A549 (cell line): ENCODE results near the gene ACER1. TPM values are rescaled to one million over a fixed set of nuclear protein-coding genes. Genes with fewer than 3 reads are reported as not detected.

ENCODE experiments used
- ATAC-seq, 2 experiments: fragments of 200-7000 bp in 1 of 2; fragments of >200 bp in 1 of 2; cut with Nextera tagmentation in 1 of 2; cut with Tn5 transposase in 1 of 2; 3 replicates each; pipeline versions ENCODE4 v1.8.0 to v1.9.1; 2018 to 2020; ENCODE audit warnings: mild to moderate bottlenecking in 1 of 2, moderate library complexity in 1 of 2
- CTCF ChIA-PET: fragments of 300-600 bp; sonication (Branson Sonifier 250); formaldehyde crosslinking; extraction: SDS; loops from one replicate; lab custom pipeline; 2021; ENCODE audit warnings: antibody characterized with exemption, inconsistent platforms; lab: Yijun Ruan, JAX
- POLR2A ChIA-PET: fragments of 350-600 bp; formaldehyde crosslinking; extraction: SDS; loops from one replicate; lab custom pipeline; 2021; ENCODE audit warnings: antibody characterized with exemption, inconsistent platforms; lab: Yijun Ruan, JAX
- DNase-seq, 2 experiments: peaks; one replicate each; pipeline versions ENCODE4 v3.0.0 to v3.0.0-alpha.2; 2011 to 2016; ENCODE audit warnings: low read depth in 1 of 2, low spot score in 1 of 2
- FAIRE-seq: peaks from 2 replicates; lab custom pipeline; 2011; peaks lifted over from hg19 to GRCh38; lab: Jason Lieb, UNC
- H3K27ac ChIP-seq, 2 experiments: fragments of >200 bp; sonication (Bioruptor Twin); formaldehyde crosslinking; 3 replicates each; pipeline ENCODE4 v1.5.1; 2016 to 2017
- H3K4me1 ChIP-seq: fragments of >200 bp; sonication (Bioruptor Twin); formaldehyde crosslinking; 3 replicates; pipeline ENCODE4 v1.6.1; 2016
- H3K4me2 ChIP-seq: fragments of >200 bp; sonication (Bioruptor Twin); formaldehyde crosslinking; 3 replicates; pipeline ENCODE4 v1.6.1; 2016
- H3K4me3 ChIP-seq: fragments of >200 bp; sonication (Bioruptor Twin); formaldehyde crosslinking; 3 replicates; pipeline ENCODE4 v1.5.1; 2016
- H3K9me3 ChIP-seq: fragments of >200 bp; sonication (Bioruptor Twin); formaldehyde crosslinking; 3 replicates; pipeline ENCODE4 v1.6.1; 2016
- ATOH8 ChIP-seq: fragments of 250-450 bp; sonication (Bioruptor Pico); IDR thresholded peaks from 2 replicates; pipeline ENCODE4 v1.5.0; 2020; ENCODE audit warnings: low read depth, mild to moderate bottlenecking, moderate library complexity
- BCL3 ChIP-seq: fragments of >200 bp; sonication (Bioruptor Twin); formaldehyde crosslinking; IDR thresholded peaks from 3 replicates; pipeline ENCODE4 v1.6.1; 2016
- CBX8 ChIP-seq: fragments of 200-600 bp; sonication (generic); IDR thresholded peaks from 2 replicates; pipeline ENCODE4 v1.6.1; 2016
- CTCF ChIP-seq: fragments of >200 bp; sonication (Bioruptor Twin); formaldehyde crosslinking; IDR thresholded peaks from 3 replicates; pipeline ENCODE4 v1.5.1; 2016
- EHF ChIP-seq: fragments of 250-450 bp; sonication (Bioruptor Pico); IDR thresholded peaks from 2 replicates; pipeline ENCODE4 v1.5.0; 2020; ENCODE audit warnings: mild to moderate bottlenecking
- EHMT2 ChIP-seq: fragments of 200-600 bp; sonication (generic); IDR thresholded peaks from 2 replicates; pipeline ENCODE4 v1.6.1; 2016; ENCODE audit warnings: antibody characterized with exemption, low read depth, mild to moderate bottlenecking, moderate library complexity
- EP300 ChIP-seq, 2 experiments: fragments of >200 bp; sonication (Bioruptor Twin); formaldehyde crosslinking; IDR thresholded peaks; 2 replicates in 1 of 2; 3 replicates in 1 of 2; pipeline ENCODE4 v1.6.1; 2016 to 2017
- ESRRA ChIP-seq: fragments of 150-350 bp; IDR thresholded peaks from 2 replicates; pipeline ENCODE4 v1.6.1; 2014; ENCODE audit warnings: mild to moderate bottlenecking, low read length, borderline replicate concordance
- FOSB ChIP-seq: fragments of 250-450 bp; sonication (Bioruptor Pico); IDR thresholded peaks from 2 replicates; pipeline ENCODE4 v1.5.0; 2020; ENCODE audit warnings: mild to moderate bottlenecking, moderate library complexity
- FOSL2 ChIP-seq, 2 experiments: fragments of 450-650 bp in 1 of 2; fragments of >200 bp in 1 of 2; sonication (Bioruptor Twin) in 1 of 2; formaldehyde crosslinking; IDR thresholded peaks; 2 replicates each; pipeline versions ENCODE4 v1.5.0 to v1.6.1; 2016 to 2020; ENCODE audit warnings: mild to moderate bottlenecking in 1 of 2, moderate library complexity in 1 of 2
- HDAC2 ChIP-seq: fragments of 200-600 bp; sonication (generic); IDR thresholded peaks from 2 replicates; pipeline ENCODE4 v1.6.1; 2016
- HMGXB4 ChIP-seq: fragments of 250-450 bp; sonication (Bioruptor Pico); IDR thresholded peaks from 2 replicates; pipeline ENCODE4 v1.5.0; 2021; ENCODE audit warnings: mild to moderate bottlenecking, moderate library complexity, borderline replicate concordance
- HOXB5 ChIP-seq: fragments of 250-450 bp; sonication (Bioruptor Pico); IDR thresholded peaks from 2 replicates; pipeline ENCODE4 v1.5.0; 2020; ENCODE audit warnings: mild to moderate bottlenecking, moderate library complexity
- JUN ChIP-seq, 2 experiments: fragments of >200 bp; sonication (Bioruptor Twin); formaldehyde crosslinking; IDR thresholded peaks; 2 replicates in 1 of 2; 3 replicates in 1 of 2; pipeline ENCODE4 v1.6.1; 2016 to 2017
- KDM1A ChIP-seq: fragments of 200-600 bp; sonication (generic); IDR thresholded peaks from 2 replicates; pipeline ENCODE4 v1.6.1; 2016; ENCODE audit warnings: low read depth, mild to moderate bottlenecking
- MAFK ChIP-seq: fragments of 450-650 bp; IDR thresholded peaks from 2 replicates; pipeline ENCODE4 v1.6.1; 2014; ENCODE audit not compliant: partially characterized antibody
- MAX ChIP-seq: IDR thresholded peaks from 2 replicates; pipeline ENCODE4 v1.6.1; 2012
- PBX3 ChIP-seq: IDR thresholded peaks from 2 replicates; pipeline ENCODE4 v1.6.1; 2012
- POLR2AphosphoS2 ChIP-seq: conservative IDR thresholded peaks from 2 replicates; pipeline ENCODE4 v1.6.1; 2012; ENCODE audit warnings: low read length, improper control_type of control experiment, inconsistent platforms
- RARB ChIP-seq: fragments of 250-450 bp; sonication (Bioruptor Pico); IDR thresholded peaks from 2 replicates; pipeline ENCODE4 v1.8.0; 2021; ENCODE audit warnings: mild to moderate bottlenecking, moderate library complexity
- RCOR1 ChIP-seq: fragments of 150-350 bp; IDR thresholded peaks from 2 replicates; pipeline ENCODE4 v1.6.1; 2014; ENCODE audit warnings: antibody characterized with exemption, low read length, low read depth
- REST ChIP-seq: fragments of 200-600 bp; sonication (generic); IDR thresholded peaks from 2 replicates; pipeline ENCODE4 v1.6.1; 2016; ENCODE audit warnings: antibody characterized with exemption, mild to moderate bottlenecking, moderate library complexity
- TFCP2L1 ChIP-seq: fragments of 250-450 bp; sonication (Bioruptor Pico); IDR thresholded peaks from 2 replicates; pipeline ENCODE4 v1.5.0; 2021; ENCODE audit warnings: mild to moderate bottlenecking
- ZFP36 ChIP-seq: fragments of 450-650 bp; IDR thresholded peaks from 2 replicates; pipeline ENCODE4 v1.6.1; 2014; ENCODE audit warnings: borderline replicate concordance; ENCODE audit not compliant: partially characterized antibody
- WGBS: methylation state at CpG from one replicate; pipeline ENCODE4 v1.1.6; 2017; ENCODE audit errors: missing lambda C conversion rate; 5-methylcytosine and 5-hydroxymethylcytosine counted together
- polyA plus RNA-seq, 4 experiments: library from polyadenylated mRNA; depleted of rRNA in 3 of 4; stranded (reverse); fragments of >200 nt; fragmentation: RNase III in 1 of 4; extraction: RNeasy Plus Mini Kit Qiagen cat#74134 plus additional on column Dnase treatment in 1 of 4; gene quantifications; 2 replicates in 3 of 4; 3 replicates in 1 of 4; pipeline ENCODE4 v1.2.3, GENCODE V29; 2011 to 2017

Gene ACER1
- polyA plus RNA-seq, 2 of the 4 experiments (the other 2 are of a cell fraction): not detected

- H3K4me3 ChIP-seq: no peak overlapping the region
- ChIA-PET CTCF (interaction anchor here (1.6 kb wide), 1 partner anchor 79 kb away, joined by 3 read pairs; no protein-coding TSS in a partner anchor), POLR2A (interaction anchor here (0.7 kb wide), 1 partner anchor 34 kb away, joined by 7 read pairs; no protein-coding TSS in a partner anchor)
- peaks cover 7% of the 10 kb centered on the region; the same call in 1 of the 3 replicates for H3K4me1 ChIP-seq
- no peak for TF ChIP-seq RCOR1
- no peak for TF ChIP-seq JUN (IDR thresholded peaks at IDR 0.05)
- no peak for TF ChIP-seq TFCP2L1 (CRISPR knock-in tag)
- TF ChIP-seq MAFK: no peak
- TF ChIP-seq CTCF: no peak
- no peak for TF ChIP-seq CBX8
- TF ChIP-seq ESRRA: no peak
- TF ChIP-seq HDAC2: no peak
- no peak for TF ChIP-seq BCL3
- no peak for TF ChIP-seq POLR2AphosphoS2
- no peak for TF ChIP-seq REST
- no peak for ATAC-seq
- no peak overlapping the region for H3K4me2 ChIP-seq
- FAIRE-seq: no peak
- DNase-seq: no peak
- H3K9me3 ChIP-seq: no peaks in the 10 kb centered on the region
- WGBS: 69% methylated on average over 5 of the region's 5 CpGs
- no peak overlapping the region for H3K27ac ChIP-seq
Observed at GRCh38 chr19:6359568-6360341, 26.3 kb upstream of the ACER1 start.

- POLR2A ChIA-PET: interaction anchor here (0.9 kb wide), 1 partner anchor 15 kb away, joined by 3 read pairs; the partner anchor contains the start of gene ALKBH7
- 88% methylated on average over 6 of the region's 9 CpGs for WGBS
- Histone ChIP-seq H3K4me3 (no peak overlapping the region), H3K4me1 (peaks cover 7% of the 10 kb centered on the region; the same call in 1 of the 3 replicates), H3K27ac (no peak overlapping the region), H3K4me2 (no peak overlapping the region), H3K9me3 (no peaks in the 10 kb centered on the region)
- FAIRE-seq (no peak), DNase-seq (no peak), ATAC-seq (no peak)
- CTCF ChIA-PET: interaction anchor here (0.6 to 1.6 kb wide), 3 partner anchors 139 to 554 kb away, joined by 3 to 4 read pairs (median 3); no protein-coding TSS in a partner anchor
- no peak for TF ChIP-seq HDAC2
- no peak for TF ChIP-seq ZFP36
- TF ChIP-seq HOXB5 (CRISPR knock-in tag): no peak
- TF ChIP-seq EHF (CRISPR knock-in tag): no peak
- TF ChIP-seq MAX: no peak
- no peak for TF ChIP-seq HMGXB4 (CRISPR knock-in tag)
- no peak for TF ChIP-seq POLR2AphosphoS2
- no peak for TF ChIP-seq FOSB (CRISPR knock-in tag)
- TF ChIP-seq RARB (CRISPR knock-in tag): no peak
- TF ChIP-seq ATOH8 (CRISPR knock-in tag): no peak
- TF ChIP-seq CBX8: no peak
- TF ChIP-seq FOSL2 (IDR thresholded peaks at IDR 0.05): no peak
- TF ChIP-seq FOSL2 (CRISPR knock-in tag; IDR thresholded peaks at IDR 0.05): no peak
- TF ChIP-seq ESRRA: no peak
- TF ChIP-seq PBX3: no peak
- no peak for TF ChIP-seq EP300 (IDR thresholded peaks at IDR 0.05)
- TF ChIP-seq KDM1A: no peak
- no peak for TF ChIP-seq EHMT2
- no peak for TF ChIP-seq TFCP2L1 (CRISPR knock-in tag)
Observed at GRCh38 chr19:6358003-6358402, 24.6 kb upstream of the ACER1 start.
